ELR (cell line): Measurements from ENCODE around the gene RNASEL.
A peak's percentile ranks its signal among the peaks of the same experiment; 100 is the strongest.

Experiments
- DNase-seq: peaks from one replicate; pipeline ENCODE4 v3.0.0-alpha.2; 2015; ENCODE audit warnings: low read depth

The RNASEL gene

DNA sequence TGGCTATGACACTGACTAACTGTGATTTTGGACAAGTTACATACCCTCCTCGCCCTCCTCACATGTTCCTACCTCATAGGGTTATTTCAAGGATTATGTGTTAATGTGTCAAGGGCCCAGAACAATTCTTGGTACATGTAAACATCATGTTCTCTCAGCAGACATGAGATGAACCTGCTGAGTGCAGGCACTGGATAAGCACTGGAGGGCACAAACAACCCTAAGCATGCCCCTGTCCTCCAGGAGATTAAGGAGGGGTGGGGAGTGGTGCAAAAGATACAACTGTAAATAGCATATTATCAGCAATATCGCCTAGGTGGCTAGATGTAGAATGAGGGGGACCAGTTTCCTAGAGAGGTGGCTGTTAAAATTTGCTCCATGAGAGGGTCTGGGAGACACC, 32.9 kb upstream of the RNASEL start:
- DNase-seq, result no peak

- DNase-seq, result no peak
Measured at GRCh38 chr1:182620924-182621585, 32.0 kb upstream of the RNASEL start.

- no peak for DNase-seq
Measured at GRCh38 chr1:182617734-182618351, 28.8 kb upstream of the RNASEL start.

- DNase-seq, result no peak
Measured at GRCh38 chr1:182617014-182617429, 28.0 kb upstream of the RNASEL start.

GRCh38 chr1:182616130-182617013, 27.3 kb upstream of the RNASEL start:
- DNase-seq, result no peak

DNA sequence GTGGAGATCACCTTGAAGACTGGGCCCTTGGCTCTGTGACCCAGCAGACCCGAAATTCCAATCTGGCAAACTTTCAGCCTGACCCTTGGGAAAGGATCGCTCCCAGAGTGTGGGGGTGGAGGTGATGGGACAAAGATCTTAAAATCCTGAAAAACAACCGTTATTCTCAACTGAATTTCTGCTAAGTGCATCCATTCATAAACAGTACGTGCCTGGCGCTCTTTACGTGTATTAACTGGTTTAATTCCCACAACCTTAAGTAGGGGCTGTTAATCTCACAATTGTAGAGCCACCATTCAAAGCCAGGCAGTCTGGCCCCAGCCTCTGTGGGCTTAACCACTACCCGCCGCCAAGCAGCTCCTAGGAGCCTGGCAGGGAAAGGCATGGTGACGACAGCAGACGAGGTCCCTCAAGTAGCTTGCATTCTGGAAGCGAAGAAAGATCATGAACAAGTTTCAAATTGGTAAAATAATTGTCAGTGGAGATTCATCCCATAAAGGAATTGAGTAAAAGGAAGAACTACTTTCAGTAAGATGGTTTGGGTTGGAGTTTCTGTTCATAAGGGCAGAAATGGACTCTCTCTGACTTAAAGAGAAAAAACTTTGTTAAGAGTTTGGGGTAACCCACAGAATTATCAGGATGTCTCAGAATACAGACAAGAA, 26.5 kb upstream of the RNASEL start:
- DNase-seq, result no peak

GRCh38 chr1:182614796-182615454, 25.9 kb upstream of the RNASEL start:
- peak; percentile 81 for DNase-seq

- no peak for DNase-seq
Measured at GRCh38 chr1:182611787-182612186, 22.7 kb upstream of the RNASEL start.

DNA sequence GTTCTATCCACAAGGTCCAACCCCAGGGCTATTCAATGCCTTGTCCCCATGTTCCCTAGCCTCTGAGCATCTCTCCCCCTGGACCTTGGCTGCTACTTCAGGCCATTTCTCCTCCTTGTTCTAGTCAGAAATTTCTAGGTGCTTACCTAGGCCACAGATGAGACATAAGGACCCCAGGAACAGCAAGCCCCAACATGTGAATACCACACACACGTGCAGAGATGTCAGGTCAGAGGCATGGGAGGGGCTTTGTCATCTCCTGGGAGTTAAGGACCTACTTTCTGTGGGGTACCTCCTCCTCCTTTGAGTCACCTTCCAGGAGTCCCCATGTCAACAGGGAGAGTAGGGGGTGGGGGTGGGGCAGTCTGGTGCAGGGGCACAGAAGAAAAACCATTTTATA, 22.3 kb upstream of the RNASEL start:
- no peak for DNase-seq

DNA sequence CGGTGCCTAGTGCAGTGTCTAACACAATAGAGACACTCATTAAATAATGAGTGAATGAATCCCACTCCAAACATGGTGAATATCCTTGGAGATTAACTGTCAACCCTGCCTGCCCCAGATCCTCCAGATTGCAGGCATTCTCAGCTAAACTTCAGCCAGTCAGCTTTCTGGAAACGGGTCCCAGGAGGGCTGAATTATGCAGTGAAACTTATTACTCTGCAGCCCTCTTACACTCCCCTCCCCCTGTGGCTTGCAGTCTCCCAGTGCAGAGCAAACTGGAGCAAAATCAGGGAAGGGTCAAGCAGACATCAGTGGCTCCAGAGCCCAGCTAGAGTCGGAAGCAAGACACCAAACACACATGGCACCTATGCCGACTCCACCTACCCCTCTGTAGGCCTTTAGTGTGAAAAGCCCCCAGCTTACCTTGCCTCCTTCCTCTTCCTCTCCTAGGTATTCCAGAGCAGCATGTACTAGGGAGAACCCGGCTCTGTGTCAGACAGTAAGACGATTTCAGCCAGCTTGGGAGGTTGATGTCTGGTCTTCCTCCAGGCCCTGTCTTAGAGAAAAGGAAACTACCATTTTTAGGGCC, 21.6 kb upstream of the RNASEL start:
- no peak for DNase-seq

GRCh38 chr1:182608845-182609610, 20.0 kb upstream of the RNASEL start:
- no peak for DNase-seq

GRCh38 chr1:182608236-182608635, 19.2 kb upstream of the RNASEL start:
- DNase-seq, result no peak

GRCh38 chr1:182607566-182607965, 18.5 kb upstream of the RNASEL start:
- no peak for DNase-seq

DNA sequence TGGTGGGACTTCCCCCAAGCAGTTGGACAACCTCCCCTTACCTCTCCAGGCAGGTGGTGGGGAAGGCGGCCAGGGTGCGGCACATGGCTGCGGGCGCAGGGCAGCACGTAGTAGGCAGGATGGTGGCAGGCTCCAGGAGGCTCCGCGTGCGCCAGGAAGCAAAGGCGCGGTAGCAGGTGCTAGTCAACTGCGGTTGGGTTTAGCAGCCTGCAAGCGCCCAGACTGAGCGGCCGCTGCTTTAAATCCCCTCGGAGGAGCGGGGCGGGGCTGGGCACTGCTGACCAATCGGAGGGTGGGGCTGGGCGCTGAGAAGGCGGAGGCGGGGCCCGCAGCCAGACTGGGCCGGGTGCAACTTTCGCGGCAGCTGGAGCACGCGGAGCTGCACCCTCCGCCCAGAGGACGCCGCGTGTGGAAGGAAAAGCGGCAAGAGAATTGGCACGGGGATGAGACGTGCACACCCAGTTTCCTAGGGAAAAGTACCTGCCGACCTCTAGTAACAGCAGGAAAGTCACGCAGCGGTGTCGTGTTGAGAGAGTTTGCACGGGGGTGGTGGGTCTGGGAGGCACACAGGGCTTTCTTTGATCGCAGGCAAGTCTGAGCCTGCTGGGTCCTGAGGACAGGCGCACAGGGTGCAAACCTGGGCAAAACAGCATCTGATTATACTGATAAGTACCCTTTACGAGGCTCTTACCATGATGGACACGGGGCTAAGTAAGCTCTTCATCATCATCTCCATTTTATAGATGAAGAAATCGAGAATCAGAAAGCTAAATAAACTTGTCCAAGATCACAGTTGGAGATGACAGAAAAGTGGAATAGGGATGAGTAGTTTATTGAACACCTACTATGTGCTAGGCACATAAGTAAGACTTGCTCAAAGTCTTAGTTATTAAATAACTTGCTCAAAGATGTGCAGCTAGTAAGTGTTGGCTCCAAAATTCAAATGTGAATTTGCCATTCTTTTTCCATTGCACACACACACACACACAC, 15.4 kb upstream of the RNASEL start, which contains the start of gene RGS16:
Gene RGS16 (minus strand): TSS at position 215 of the 990 bp plus-strand sequence. CDS start 130 bp downstream, at position 85.
- DNase-seq, result peak; percentile 70

DNA sequence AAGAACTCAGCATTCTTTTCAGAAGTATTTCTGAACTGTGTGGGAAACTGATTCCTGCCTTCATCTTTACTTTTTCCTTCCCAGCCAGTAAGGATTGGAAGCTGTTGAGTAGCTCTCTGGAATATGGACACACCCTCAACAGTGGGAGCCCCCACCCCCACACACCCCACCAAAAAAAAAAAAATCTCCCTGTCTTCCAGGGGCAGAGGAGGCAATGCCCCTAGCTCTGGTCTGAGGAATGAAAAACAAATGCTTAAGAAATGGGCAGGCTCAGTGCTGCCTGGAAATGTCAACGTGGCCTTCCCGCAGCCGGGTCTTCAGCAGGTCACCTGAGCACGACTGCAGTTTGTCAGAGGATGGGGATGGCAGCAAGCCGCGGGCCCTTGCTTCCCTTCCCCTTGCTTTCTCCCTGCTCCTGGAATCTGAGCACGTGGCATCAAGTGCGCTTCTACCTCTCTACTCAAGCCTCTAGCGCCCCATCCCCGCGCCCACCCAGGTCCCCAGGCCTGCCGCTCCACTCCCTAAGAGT, 14.7 kb upstream of the RNASEL start:
- DNase-seq, result no peak

GRCh38 chr1:182602935-182603645, 14.0 kb upstream of the RNASEL start:
- DNase-seq, result no peak

DNA sequence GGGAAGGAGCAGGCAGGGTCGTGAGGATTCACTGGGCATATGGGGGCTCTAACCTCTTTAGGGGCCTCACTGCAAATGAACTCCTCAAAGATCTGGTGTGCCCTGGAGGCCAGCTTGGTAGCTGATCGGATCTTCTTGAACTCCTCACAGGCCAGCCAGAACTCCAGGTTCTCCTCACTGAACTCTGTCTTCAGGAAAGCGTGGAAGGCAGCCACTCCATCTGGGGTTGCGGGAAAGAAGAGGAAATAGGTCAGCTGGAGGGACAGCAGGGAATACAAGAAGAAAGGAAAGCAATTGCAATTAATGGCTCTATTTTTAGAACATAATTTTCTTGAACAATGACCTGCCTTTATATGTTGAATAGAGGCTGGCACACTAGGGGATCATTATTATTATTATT, 12.9 kb upstream of the RNASEL start:
- DNase-seq, result no peak

DNA sequence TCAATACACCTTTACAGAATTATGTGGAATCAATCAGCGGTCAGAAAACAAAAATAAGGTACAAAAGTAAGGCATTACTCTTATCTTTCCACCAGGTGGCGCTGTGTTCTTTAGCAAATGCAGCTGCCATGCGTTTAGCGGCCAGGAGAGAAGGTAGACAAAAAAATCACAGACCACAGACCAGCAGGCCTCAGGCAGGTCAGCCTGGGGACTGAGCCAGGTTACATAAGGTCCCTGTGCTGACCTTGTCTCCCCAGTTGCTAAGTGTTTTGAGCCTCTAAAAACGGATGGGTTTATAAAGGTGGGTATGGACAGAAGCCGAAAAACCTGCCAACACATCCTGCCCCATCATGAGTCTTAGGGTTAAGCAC, 12.3 kb upstream of the RNASEL start:
- DNase-seq, result peak; percentile 82
